NOMO-1 treated with DMSO at 0.1 percent for 48 hours (cell line): ENCODE measurements around the gene OR2B2.
"Not testable (repeated sequence)": the region's sequence is repeated elsewhere in the genome, so short reads cannot be mapped to it uniquely, and the experiment has no call there.

Experiments
- DNase-seq: peaks from one replicate; lab custom pipeline; 2025; ENCODE audit not compliant: unreplicated experiment; lab: John Stamatoyannopoulos, UW

Gene OR2B2

GRCh38 chr6:27911956-27912446, at the start of gene OR2B2:
TSS of gene OR2B2 (minus strand) at chr6:27912396. CDS start at chr6:27912319, 77 bp downstream.
- no peak for DNase-seq

GRCh38 chr6:27957516-27957915, 45.3 kb upstream of the OR2B2 start:
- DNase-seq, result no peak

GRCh38 chr6:27956941-27957340, 44.7 kb upstream of the OR2B2 start, which contains the start of gene OR2B6:
TSS of gene OR2B6 (plus strand) at chr6:27957241. CDS start at chr6:27957241, 0 bp downstream.
- peak; percentile 65 for DNase-seq

- DNase-seq, result no peak
Measured at GRCh38 chr6:27951040-27951439, 38.8 kb upstream of the OR2B2 start.

- no peak for DNase-seq
Measured at GRCh38 chr6:27948237-27948636, 36.0 kb upstream of the OR2B2 start.

- not testable (repeated sequence) for DNase-seq
Measured at GRCh38 chr6:27943072-27943471, 30.9 kb upstream of the OR2B2 start.

GRCh38 chr6:27940766-27941165, 28.6 kb upstream of the OR2B2 start:
- no peak for DNase-seq

- DNase-seq, result no peak
Measured at GRCh38 chr6:27931209-27931608, 19.0 kb upstream of the OR2B2 start.

- DNase-seq, result not testable (repeated sequence)
Measured at GRCh38 chr6:27929930-27930329, 17.7 kb upstream of the OR2B2 start.

GRCh38 chr6:27928041-27928440, 15.8 kb upstream of the OR2B2 start:
- DNase-seq, result not testable (repeated sequence)

GRCh38 chr6:27924179-27924578, 12.0 kb upstream of the OR2B2 start:
- no peak for DNase-seq

GRCh38 chr6:27922949-27923348, 10.8 kb upstream of the OR2B2 start:
- no peak for DNase-seq

GRCh38 chr6:27908017-27908416, 4.2 kb downstream of the OR2B2 start:
- no peak for DNase-seq

GRCh38 chr6:27902335-27903314, 9.6 kb downstream of the OR2B2 start:
- DNase-seq, result peak; percentile 77

- no peak for DNase-seq
Measured at GRCh38 chr6:27901801-27902200, 10.4 kb downstream of the OR2B2 start.

- not testable (repeated sequence) for DNase-seq
Measured at GRCh38 chr6:27900197-27900596, 12.0 kb downstream of the OR2B2 start.

GRCh38 chr6:27899543-27899942, 12.7 kb downstream of the OR2B2 start:
- no peak for DNase-seq

GRCh38 chr6:27897580-27898206, 14.5 kb downstream of the OR2B2 start:
- DNase-seq, result no peak

- no peak for DNase-seq
Measured at GRCh38 chr6:27896398-27896796, 15.8 kb downstream of the OR2B2 start.

- DNase-seq, result peak; percentile 85
Measured at GRCh38 chr6:27894839-27895762, 17.1 kb downstream of the OR2B2 start.
